IPS-NIHi7 (cell line): ENCODE data around the gene L3MBTL4.

Experiments
- DNase-seq: peaks from one replicate; pipeline ENCODE4 v3.0.0; 2012; ENCODE audit warnings: mixed read lengths; ENCODE audit errors: extremely low spot score

L3MBTL4 gene

GRCh38 chr18:6366776-6367175 lies 47.9 kb downstream of the L3MBTL4 start:
- DNase-seq, result peak; percentile 38

- DNase-seq, result no peak
Measured at GRCh38 chr18:6365385-6365784, 49.3 kb downstream of the L3MBTL4 start.

DNA sequence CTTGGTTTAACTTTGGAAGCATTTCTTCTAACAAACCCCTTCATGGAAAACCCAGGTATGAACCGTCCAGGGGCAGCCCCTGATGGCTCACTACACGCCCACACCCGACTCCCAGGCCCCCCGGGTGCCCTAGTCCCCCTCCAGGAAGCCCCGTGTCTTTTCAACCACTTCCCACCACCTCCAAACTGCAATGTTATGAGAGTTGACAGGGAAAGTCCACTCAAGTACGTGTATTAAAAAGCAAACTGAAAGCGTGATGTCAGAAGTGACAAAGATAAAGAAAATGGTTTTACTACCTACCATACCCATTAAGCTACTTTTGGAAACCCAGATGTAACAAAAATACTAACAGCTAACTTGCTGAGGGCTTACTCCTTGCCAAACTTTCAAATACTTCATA lies 51.5 kb downstream of the L3MBTL4 start:
- DNase-seq, result no peak

DNA sequence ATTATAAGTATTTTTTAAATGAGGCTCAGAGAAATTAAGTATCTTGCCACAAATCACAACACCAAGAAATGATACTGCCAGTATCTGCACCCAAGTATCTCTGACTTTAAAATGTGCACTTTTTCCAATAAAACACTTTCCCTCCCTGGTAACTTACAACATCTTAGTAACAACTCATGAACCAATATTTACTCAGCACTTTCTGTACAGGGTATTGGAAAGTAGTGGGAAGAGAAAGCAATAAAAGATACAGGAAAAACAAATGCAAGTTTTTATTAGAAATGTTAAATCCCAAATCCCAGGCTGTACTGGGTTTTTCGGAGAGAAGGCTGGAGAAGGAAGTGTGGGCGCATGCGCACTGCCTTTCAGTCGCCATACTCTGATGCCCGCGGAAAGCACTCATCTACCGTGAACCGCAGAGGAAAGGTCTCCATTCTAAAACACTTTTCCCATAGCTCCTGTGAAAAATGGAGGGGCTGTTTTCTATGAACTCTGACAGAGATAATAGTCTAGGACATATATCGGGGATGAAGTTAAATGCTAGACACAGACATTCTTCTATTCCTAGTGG lies 52.1 kb downstream of the L3MBTL4 start:
- DNase-seq, result no peak

DNA sequence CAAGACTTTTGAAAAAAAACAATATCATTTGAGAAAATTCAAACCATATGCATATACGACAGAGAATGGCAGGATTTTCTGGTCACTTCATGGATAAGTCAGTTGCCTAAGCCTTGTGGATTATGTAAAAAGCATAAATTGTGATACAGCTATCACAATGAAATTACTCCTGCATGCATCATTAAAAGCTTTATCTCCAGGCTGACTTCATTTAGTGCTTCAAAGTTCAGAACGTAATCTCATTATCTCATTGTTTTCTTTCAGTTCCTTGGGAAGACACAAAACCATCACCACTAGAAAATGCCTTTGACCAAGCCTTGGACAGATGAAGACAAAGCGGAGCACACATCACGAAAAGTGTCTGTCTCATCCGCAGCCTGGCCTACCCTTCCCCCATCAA lies 57.0 kb downstream of the L3MBTL4 start:
- DNase-seq, result no peak

GRCh38 chr18:6355789-6356589 lies 58.7 kb downstream of the L3MBTL4 start:
- DNase-seq, result no peak

DNA sequence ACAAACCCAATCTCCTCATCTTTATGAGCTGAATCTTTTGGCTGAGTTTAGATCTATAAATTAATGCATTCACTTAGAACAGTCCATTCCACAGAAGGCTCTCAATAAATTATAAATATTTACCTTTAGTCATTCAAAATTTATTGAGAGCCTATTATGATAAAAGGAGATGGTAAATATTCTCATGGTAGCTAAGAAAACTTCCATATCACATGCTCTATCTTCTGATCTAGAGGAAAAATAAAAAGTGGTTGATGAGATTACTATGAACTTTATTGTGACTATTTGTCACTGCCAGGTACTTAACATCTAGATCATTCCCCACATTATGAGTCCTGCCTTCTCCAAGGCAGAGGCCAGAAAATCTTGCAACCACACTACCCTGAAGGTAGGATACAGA lies 62.4 kb downstream of the L3MBTL4 start:
- DNase-seq, result no peak

DNA sequence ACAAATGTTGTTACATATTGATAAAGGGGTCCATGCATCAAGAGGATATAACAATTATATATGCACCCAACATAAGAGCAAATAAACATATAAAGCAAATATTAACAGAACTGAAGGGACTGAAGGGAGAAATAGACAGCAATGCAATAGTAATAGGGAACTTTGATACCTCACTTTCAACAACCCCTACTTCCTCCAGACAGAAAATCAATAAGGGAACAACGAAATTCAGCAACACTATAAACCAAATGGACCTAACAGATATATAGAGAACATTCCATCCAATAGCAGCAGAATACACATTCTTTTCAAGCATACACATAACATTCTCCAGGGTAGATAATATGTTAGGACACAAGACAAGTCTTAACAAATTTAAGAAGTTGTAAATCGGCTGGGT lies 71.7 kb downstream of the L3MBTL4 start:
- DNase-seq, result no peak

DNA sequence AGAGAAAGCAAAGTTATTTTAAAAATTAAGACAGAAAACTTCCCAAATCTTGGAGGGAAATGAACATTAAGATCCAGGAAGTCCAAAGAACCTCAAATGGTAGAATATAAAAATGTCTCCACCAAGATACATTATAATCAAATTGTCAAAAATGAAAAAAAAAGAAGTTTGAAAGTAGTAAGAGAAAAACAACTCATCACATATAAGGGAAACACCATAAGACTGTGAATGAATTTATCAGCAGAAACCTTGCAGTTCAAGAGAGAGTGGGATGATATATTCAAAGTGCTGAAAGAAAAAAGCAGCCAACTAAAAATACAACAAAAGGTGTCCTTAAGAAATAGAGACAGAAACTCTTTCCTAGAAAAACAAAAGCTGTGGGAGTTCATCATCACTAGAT lies 73.0 kb downstream of the L3MBTL4 start:
- DNase-seq, result no peak

DNA sequence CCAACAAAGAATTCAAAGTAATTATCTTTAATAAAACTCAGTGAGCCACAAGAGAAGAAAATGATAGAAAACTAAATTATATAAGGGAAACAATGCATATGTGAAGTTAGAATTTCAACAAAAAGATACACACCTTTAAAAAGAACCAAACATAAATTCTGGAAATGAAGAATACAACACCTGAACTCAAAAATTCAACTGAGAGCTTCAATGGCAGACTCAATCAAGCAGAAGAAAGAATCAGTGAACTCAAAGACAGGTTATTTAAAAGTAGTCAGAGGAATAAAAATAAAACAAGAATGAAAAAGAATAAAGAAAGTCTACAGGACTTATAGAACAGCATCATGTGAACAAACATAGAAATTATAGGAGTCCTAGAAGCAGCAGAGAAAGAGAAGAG lies 73.4 kb downstream of the L3MBTL4 start:
- DNase-seq, result no peak

DNA sequence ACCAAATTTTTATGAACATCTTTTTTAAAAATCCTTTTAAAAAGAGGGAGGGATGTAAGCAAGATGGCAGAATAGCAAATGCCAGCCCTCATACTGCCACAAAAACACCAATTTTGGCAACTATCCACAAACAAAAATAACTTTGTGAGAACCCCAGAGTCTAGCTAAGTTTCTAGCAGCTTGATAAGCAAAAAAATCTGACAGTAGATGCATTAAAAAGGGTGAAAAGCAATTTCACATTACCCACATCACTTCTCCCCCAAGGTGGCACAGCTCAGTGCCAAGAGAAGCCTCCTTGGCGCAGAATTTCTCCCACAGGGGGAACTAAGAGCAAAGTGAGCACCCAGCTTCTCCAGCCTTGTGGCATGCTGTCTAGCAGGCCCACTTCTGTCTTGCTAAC lies 74.6 kb downstream of the L3MBTL4 start:
- DNase-seq, result no peak

DNA sequence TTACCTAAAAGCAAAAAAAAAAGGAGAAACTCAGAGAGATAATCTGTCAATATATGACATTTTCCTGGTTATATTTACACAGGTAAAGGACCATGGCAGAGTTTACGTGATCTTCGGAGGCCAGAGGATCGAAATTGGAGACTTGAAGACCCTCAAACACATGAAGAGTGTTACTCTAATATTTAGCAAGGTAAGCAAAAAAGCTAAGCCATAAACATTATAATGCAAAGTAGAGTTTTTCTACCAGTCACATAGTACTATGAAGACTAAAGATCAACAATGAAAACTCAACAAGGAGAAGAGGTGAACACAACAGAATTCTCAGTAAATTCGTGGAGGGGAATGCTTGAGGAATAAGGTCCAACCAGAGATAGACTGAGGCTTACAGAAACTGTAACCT lies 78.5 kb downstream of the L3MBTL4 start:
- DNase-seq, result no peak

DNA sequence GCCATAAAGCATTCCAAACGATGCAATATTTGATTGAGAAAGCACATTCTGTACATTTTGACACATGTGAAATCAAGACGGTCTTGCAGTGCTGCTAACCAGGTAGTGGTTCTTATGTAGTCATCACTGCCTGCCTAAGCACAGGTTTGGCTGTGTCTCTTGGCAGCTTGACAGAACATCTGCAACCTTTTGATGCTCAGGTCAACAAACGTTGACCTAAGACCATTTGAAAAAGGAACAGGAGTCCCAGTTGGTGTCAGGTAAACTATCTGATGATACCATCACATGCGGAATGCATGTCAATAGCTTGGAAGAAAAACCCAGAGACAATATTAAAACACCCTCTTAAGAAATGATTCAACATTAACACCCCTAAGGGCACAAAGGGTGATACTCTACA lies 80.7 kb downstream of the L3MBTL4 start:
- DNase-seq, result no peak

DNA sequence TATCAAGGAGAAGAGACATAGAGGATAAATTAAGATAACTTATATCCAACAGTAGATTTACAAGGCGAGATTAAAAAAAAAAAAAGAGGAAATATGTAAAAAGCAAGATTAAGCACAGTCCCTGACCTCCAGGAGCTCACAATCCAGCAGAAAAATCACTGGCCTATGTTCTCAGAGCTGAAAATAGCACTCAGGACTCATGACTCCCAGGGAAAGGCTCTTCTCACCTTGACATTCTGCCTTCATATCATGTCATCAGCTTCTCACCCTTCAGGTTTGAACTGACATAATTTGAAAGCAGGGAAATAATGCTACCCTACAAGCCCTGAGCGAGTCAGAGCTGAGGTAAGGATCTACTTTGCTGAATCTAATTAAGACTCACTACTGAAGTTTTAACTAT lies 82.8 kb downstream of the L3MBTL4 start:
- DNase-seq, result no peak

GRCh38 chr18:6330786-6331185 lies 83.9 kb downstream of the L3MBTL4 start:
- no peak for DNase-seq

GRCh38 chr18:6328621-6329010 lies 86.1 kb downstream of the L3MBTL4 start:
- DNase-seq, result no peak

DNA sequence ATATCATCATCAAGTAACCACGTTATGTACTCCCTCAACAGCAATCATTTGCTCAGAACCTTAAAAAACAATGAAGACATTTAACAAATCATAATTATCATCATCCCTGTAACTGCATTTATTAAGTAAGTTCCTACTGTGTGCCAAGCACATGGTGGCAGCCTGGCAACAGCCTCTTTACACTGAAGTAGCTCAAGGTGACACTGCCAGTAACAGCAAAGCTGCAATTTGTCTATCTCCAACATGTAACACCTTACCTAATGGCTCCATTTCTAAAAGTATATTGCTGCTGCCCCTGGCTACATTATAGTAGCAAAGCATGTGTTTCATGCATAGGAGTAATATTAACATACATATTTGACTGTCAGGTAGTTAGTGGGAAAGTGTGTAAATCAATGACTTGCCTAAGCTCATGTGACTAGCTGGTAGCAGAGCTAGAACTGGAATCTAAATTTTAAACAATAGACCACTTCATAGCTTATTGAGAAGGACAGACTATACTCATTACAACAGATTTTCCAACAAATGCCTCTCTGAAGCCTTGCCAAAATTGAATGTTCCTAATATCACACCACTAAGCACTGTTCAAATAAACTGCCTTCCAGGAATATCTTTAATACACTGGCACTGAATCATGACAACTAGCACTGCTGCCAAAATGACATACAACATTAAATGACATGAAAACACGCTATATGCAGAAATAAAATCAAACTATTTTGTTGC lies 86.7 kb downstream of the L3MBTL4 start:
- no peak for DNase-seq

- DNase-seq, result no peak
Measured at GRCh38 chr18:6327485-6327884, 87.2 kb downstream of the L3MBTL4 start.

DNA sequence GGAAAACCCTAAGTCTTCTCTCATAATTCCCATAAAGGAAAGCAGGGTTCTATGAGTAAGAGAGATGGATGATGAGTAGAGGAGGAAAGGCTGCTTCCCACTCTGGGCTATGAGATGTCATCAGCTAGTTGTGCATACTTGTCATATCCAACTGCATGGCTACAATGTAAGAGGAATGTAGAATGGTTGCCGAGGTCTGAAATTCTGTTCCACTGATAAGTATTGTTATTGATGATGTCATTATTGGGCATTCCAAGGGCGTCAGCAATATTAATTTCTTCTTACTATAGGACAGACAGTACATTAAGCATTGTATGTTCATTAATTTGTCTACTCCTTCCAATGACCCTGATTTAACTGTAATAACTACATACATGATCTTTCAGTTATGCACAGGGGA lies 88.1 kb downstream of the L3MBTL4 start:
- no peak for DNase-seq

GRCh38 chr18:6323319-6323889 lies 91.3 kb downstream of the L3MBTL4 start:
- no peak for DNase-seq

GRCh38 chr18:6315517-6316331 lies 99.0 kb downstream of the L3MBTL4 start:
- DNase-seq, result no peak

DNA sequence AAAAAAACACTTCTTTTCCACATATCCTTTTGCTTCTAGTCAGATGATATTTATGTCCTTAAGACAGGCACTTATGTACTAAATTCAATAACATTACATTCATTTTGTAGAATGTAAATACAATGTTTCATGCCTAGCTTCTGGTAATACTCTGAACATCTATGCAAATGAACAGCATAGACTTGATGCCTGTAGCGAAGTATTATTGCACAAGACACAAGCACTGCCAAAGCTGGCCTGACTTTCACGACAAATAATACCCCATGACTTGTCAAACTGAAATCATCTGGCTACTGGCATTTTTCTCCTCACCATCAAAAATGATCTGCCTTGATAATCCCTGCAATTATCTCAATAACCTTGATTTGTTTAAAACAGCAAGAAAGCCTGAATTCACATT lies 101.3 kb downstream of the L3MBTL4 start:
- DNase-seq, result no peak
